ENCODE measurements around the gene SMYD2. TPM values are rescaled to one million over a fixed set of nuclear protein-coding genes. Genes with fewer than 3 reads are reported as not detected.
"Not testable (repeated sequence)": the region's sequence is repeated elsewhere in the genome, so short reads cannot be mapped to it uniquely, and the experiment has no call there.

Gene SMYD2
- polyA plus RNA-seq, 5 donors, result 61.1 to 82.7 (median 68.8) TPM

GRCh38 chr1:214270097-214270650 lies 10.8 kb upstream of the SMYD2 start:
- no peak for DNase-seq

GRCh38 chr1:214271174-214271858 lies 9.6 kb upstream of the SMYD2 start:
- no peak for DNase-seq

DNA sequence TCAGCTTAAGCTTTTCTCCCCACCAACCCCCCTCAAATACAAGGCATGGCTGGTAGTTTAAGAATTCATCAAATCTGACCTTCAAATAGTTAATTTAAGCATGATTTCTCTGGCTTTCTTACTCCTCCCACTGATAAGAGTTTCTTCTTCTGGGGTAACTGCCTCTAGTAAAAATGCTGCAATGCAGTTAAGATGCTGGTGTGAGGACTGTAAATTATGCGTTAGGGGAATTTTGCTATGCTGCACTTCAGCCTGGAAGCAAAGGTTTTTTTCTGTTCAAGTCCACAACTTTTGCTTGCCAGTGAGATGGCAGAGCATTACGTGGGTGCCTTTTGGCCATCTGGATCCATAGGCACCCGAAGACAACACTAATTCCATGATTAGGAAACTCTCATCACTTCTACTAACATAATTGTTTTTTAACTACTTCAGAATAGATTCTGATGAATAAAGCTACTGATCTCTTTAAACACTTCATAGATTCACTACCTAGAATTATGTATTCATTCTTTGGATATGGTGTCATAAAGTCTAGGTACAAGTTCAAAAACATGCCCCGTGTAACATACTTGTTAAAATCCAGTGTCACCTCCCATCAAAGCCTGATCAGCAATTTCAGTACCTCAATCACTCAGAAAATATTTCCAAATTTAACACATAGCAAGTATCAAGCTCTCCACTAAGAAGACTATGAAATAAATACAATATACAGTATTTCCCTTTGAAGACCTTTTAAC lies 8.8 kb upstream of the SMYD2 start:
- DNase-seq, result no peak

GRCh38 chr1:214272964-214273533 lies 7.9 kb upstream of the SMYD2 start:
- no peak for DNase-seq

- DNase-seq, result not testable (repeated sequence)
Measured at GRCh38 chr1:214275700-214276099, 5.3 kb upstream of the SMYD2 start.

GRCh38 chr1:214276786-214277185 lies 4.2 kb upstream of the SMYD2 start:
- DNase-seq, result no peak

DNA sequence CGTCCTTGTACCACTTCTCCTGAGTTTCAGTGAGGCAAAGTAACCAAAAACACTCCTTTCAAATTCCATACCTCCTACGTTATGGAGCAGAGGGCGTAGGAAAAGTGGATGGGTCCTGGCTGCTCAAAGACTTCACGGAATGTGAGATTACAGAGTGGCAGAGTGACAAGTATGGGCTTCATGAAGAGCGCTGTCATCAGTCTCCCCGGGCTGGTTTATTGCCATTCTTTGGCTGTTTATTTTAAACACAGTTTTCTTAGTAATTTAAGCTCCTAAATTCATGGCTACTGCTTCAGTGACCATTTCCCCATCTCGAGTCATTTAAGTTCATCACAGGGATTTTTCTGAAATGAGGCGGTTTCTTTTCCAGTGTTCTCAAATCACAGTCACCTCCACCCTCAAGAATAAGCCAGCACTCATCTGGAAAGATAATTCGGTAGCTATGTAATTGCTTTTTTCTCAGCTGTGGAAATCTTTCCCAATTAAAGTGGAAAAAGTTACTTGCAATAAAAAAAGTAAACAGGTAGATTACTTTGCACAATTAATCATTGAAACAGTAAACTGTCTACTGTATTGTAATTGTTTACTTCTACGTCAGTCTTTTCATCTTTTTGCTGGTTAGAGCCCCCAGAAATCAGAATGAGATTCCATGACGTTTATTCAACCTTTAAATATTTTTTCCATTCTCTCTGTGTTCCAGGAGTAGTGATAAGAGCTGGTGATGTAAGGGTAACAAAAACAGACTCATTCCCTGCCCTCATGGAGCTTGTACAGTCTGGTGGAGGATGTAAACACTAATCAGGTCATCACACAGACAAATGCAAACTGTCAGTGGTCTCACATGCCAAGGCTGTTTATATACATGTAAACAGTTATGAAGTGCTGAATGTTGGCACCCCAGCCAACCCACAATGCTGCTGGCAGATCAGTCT lies 3.0 kb upstream of the SMYD2 start:
- DNase-seq, result no peak

DNA sequence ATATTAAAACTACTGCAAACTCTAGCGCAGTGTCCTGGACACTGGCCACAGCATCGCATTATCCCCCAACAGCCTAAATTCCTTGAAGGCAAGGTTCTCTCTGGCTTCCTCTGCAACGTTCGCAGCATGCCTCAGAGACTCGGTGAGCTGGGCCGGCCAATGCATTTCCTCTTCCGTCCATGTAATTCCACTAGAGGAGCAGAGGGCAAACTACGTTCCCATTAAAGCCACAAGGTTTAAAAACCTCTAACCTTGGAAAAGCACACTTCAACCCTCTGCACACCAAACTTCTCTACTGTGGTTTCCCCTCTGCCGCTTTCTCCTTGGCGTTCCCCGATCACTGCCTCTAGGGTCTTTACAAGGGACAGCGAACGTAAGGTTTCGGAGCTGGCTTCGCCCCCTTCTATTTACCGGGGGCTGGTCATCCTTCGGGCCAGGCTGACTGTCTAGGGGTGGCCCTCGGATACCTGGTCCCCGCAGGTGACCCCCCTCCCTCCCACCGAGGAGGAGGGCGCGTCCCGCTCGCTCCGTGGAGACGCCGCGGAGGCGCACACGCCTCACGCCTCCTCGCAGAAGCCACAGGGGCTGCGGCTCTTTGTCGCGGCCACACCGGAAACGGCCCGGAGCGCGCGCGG lies 456 bp upstream of the SMYD2 start:
- peak; percentile 43 to 66 for DNase-seq

- DNase-seq, result peak in 1 of 2 donors; percentile 45
Measured at GRCh38 chr1:214281720-214282629, 1.0 kb downstream of the SMYD2 start.

DNA sequence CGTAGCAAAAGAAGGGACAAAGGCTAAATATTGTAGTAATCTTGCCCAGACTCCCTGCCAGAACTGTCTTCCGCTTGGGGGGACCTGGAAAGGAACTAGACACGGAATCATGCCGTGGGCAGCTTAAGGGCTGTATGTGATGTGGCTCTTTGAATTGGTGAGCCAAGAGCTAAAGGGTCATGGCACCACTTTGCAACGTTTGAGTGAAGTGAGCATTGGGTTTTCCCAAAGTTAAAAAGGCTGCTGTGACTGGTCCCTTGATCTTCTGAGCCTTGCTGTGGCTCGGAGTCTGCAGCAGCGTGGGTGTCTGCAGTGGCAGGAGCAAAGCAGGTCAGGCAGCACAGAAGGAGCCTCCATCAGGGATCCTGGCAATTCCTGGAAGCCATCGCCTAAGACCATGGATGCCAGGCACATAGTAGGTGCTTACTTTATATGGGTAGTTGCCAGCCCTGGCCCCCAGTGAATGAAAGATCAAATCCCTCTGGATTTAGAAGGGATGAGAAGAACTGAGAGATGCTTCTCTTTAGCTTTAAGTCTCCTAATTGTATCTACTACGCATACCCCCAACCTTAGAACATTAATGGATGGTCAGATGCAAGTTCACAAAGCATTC lies 1.8 kb downstream of the SMYD2 start:
- DNase-seq, result no peak

DNA sequence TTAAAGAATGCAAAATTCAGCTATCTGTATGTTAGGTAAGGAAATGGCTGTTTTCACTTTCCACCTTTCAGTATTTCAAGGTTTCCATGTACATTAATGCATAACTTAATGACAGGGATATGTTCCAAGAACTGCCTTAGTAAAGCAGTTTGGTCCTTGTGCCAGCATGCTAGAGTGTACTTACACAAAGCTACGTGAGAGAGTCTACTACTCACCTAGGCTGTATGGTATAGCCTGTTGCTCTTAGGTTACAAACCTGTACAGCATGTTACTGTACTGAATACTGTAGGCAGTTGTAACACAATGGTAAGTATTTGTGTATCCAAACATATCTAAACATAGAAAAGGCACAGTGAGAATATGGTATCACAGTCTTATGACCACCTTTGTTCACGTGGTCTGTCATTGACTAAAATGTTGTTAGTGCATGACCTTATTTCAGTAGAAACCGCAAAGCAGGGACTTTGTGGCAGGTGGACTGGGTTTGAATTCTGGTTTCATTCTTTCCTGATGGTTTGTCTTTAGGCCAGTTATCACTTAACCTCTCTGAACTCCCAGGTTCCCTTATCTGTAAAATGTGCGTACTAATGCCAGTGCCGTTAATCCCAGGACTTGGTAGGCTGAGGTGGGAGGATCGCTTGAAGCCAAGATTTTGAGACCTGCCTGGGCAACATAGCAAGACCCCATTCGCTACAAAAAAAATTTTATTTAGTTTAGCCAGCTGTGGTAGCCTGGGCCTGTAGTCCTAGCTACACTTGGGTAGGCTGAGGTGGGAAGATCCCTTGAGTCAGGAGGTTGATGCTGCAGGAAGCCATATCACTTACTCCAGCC lies 4.9 kb downstream of the SMYD2 start:
- no peak for DNase-seq

GRCh38 chr1:214287884-214288283 lies 6.9 kb downstream of the SMYD2 start:
- DNase-seq, result no peak

- DNase-seq, result no peak
Measured at GRCh38 chr1:214289574-214290272, 8.8 kb downstream of the SMYD2 start.

DNA sequence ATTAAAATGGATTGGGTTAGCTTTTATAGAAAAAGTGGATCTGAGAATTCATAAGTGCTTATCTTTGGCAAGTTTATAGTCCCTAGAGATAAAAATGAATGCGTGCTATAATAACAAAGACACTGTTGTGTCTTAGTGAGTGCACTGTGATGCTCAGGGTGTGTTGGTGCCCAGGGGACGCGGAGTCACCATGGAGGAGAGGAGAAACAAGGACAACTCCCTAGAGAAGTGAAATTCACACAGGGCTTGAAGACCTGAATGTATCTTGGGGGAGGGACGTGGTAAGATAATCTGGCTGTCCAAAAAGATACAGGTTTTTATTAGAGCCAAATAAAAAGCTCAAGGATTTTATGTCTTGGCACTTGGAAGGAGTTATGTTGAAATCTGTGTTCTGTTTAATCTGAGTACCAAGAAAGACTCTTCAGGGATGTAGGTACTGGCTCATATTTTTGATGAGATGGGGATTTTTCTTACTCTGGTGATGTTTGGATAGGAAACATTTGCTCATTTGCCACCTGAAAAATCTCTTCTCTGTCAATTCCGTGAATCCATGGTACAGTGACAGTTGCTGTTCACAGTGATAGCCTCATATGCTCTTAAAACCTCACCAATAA lies 9.6 kb downstream of the SMYD2 start:
- no peak for DNase-seq

GRCh38 chr1:214292322-214292721 lies 11.4 kb downstream of the SMYD2 start:
- no peak for DNase-seq

GRCh38 chr1:214295934-214296333 lies 15.0 kb downstream of the SMYD2 start:
- DNase-seq, result no peak

Measured in right lung (tissue), 5 donors.